Activated CD4-positive, CD25-positive, alpha-beta regulatory T cell (primary cell): ENCODE results near the gene IGFBP1.

Source experiments
- DNase-seq, 4 experiments: peaks; one replicate each; lab custom pipeline; 2025; lab: John Stamatoyannopoulos, UW

IGFBP1 gene

GRCh38 chr7:45902820-45903219 is 14.5 kb downstream of the IGFBP1 start:
- DNase-seq, result no peak

- no peak for DNase-seq
These were observed 21.3 kb downstream of the IGFBP1 start for GRCh38 chr7:45909561-45909960.

GRCh38 chr7:45910855-45911254 is 22.6 kb downstream of the IGFBP1 start:
- no peak for DNase-seq

- no peak for DNase-seq
These were observed 23.0 kb downstream of the IGFBP1 start for GRCh38 chr7:45911311-45911710.

- no peak for DNase-seq
These were observed 24.7 kb downstream of the IGFBP1 start for GRCh38 chr7:45912972-45913371.

GRCh38 chr7:45914911-45915310 is 26.6 kb downstream of the IGFBP1 start:
- no peak for DNase-seq

- no peak for DNase-seq
These were observed 27.3 kb downstream of the IGFBP1 start for GRCh38 chr7:45915606-45916005.

- DNase-seq, result no peak
These were observed 28.8 kb downstream of the IGFBP1 start for GRCh38 chr7:45917064-45917463.

- DNase-seq, result peak; percentile 27 to 58 (median 42)
These were observed 29.4 kb downstream of the IGFBP1 start for GRCh38 chr7:45917658-45918057.

- no peak for DNase-seq
These were observed 30.3 kb downstream of the IGFBP1 start for GRCh38 chr7:45918556-45918955.

- DNase-seq, result no peak
These were observed 31.0 kb downstream of the IGFBP1 start for GRCh38 chr7:45919231-45919784.

GRCh38 chr7:45919993-45920459 is 31.7 kb downstream of the IGFBP1 start:
- no peak for DNase-seq

GRCh38 chr7:45920502-45921380 is 32.5 kb downstream of the IGFBP1 start, which contains the start of gene IGFBP3:
TSS of gene IGFBP3 (minus strand) at chr7:45921272. CDS start at chr7:45921140, 132 bp downstream.
- DNase-seq, result no peak

- no peak for DNase-seq
These were observed 33.1 kb downstream of the IGFBP1 start for GRCh38 chr7:45921381-45921698.

GRCh38 chr7:45921699-45922519 is 33.6 kb downstream of the IGFBP1 start:
- DNase-seq, result no peak

- DNase-seq, result no peak
These were observed 34.5 kb downstream of the IGFBP1 start for GRCh38 chr7:45922810-45923209.

- DNase-seq, result no peak
These were observed 35.0 kb downstream of the IGFBP1 start for GRCh38 chr7:45923290-45923689.

GRCh38 chr7:45923818-45924217 is 35.5 kb downstream of the IGFBP1 start:
- no peak for DNase-seq

- no peak for DNase-seq
These were observed 36.0 kb downstream of the IGFBP1 start for GRCh38 chr7:45924283-45924682.

- no peak for DNase-seq
These were observed 39.4 kb downstream of the IGFBP1 start for GRCh38 chr7:45927721-45928120.

GRCh38 chr7:45930967-45931366 is 42.7 kb downstream of the IGFBP1 start:
- DNase-seq, result no peak

GRCh38 chr7:45937301-45937700 is 49.0 kb downstream of the IGFBP1 start:
- DNase-seq, result no peak

- no peak for DNase-seq
These were observed 49.6 kb downstream of the IGFBP1 start for GRCh38 chr7:45937862-45938261.
